ENCODE measurements around the gene TMEM59. TPM values are rescaled to one million over a fixed set of nuclear protein-coding genes. Genes with fewer than 3 reads are reported as not detected.

Gene TMEM59, protein sequence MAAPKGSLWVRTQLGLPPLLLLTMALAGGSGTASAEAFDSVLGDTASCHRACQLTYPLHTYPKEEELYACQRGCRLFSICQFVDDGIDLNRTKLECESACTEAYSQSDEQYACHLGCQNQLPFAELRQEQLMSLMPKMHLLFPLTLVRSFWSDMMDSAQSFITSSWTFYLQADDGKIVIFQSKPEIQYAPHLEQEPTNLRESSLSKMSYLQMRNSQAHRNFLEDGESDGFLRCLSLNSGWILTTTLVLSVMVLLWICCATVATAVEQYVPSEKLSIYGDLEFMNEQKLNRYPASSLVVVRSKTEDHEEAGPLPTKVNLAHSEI
- 336 and 476 TPM in 2 replicates for total RNA-seq

DNA sequence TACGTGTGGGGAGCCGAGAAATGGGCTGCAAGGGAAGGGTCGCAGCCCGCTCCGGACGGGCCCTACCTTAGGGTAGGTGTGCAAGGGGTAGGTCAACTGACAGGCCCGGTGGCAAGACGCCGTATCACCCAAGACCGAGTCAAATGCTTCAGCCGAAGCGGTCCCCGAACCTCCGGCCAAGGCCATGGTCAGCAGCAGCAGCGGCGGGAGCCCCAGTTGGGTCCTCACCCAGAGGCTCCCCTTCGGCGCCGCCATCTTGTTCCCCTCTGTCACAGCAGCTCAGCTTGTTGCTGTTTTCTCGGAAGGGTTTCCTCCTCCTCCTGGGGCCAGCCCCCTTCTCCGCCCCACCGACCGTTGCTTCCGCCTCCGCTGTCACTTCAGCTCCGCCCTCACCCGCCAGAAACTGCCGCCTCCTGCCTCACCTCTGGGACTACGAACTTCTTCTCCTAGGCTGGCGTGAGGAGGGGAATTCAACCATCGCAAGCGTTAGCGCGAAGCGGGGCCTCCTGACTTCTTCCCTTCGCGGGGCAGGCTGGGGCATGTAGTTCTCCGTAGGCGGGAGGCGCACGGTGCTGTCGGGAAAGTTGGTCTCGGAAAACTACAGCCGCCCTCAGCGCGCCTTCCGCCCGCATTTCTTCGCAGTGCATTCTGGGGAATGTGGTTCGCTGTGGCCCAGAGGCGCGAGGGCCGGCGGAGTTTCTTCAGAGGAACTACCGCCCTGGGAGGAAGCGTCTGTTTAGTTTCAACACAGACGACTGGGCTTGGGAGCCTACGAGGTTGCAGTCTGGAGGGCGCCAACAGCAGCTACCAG lies at the start of gene TMEM59, which contains the start of gene TCEANC2:
Gene TMEM59, minus strand, starts transcription at position 271 of the 811 bp plus-strand sequence. Its CDS starts 16 bp downstream, at position 255.
Gene TCEANC2, plus strand, starts transcription at position 675 of the 811 bp plus-strand sequence. CDS start 815 bp downstream, outside the sequence.

DNA sequence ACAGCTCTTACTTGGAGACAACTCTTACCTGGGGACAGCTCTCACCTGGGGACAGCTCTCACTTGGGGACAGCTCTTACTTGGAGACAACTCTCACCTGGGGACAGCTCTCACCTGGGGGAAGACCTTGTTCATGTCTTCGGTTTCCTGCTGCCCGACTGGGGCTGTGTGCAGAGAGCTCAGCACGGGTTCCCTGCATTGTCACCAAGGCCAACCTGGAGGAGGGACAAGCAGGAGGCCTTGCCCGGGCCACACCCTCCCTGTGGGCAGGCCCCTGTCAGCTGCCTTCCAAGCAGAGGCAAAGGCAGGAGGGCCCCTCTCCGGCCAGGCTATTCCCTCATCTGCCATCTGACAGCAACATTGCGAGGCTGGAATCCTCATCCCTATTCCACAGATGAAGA lies 35.0 kb downstream of the TMEM59 start, which contains the start of gene LDLRAD1:
Gene LDLRAD1, minus strand, starts transcription at position 208 of the 400 bp plus-strand sequence. Its CDS starts 74 bp downstream, at position 134.

Other genes with a start within 250 kb of the TMEM59 start
- gene NDC1, start 214.9 kb downstream of the TMEM59 start, total RNA-seq: 10.4 and 15.9 TPM in 2 replicates
- gene YIPF1, start 163.4 kb downstream of the TMEM59 start, total RNA-seq: 24.8 and 28.5 TPM in 2 replicates
- not detected in 2 replicates for gene DIO1, start 159.0 kb downstream of the TMEM59 start, total RNA-seq
- gene IFT25, start 107.5 kb downstream of the TMEM59 start, total RNA-seq: 25.8 and 26.3 TPM in 2 replicates
- 17.3 and 21.1 TPM in 2 replicates for gene LRRC42, start 106.9 kb downstream of the TMEM59 start, total RNA-seq
- not detected in 2 replicates for gene LDLRAD1, start 35.0 kb downstream of the TMEM59 start, total RNA-seq
- gene TCEANC2, start 404 bp upstream of the TMEM59 start, total RNA-seq: 3.2 and 3.7 TPM in 2 replicates
- gene CDCP2, start 99.8 kb upstream of the TMEM59 start, total RNA-seq: not detected in 2 replicates
- gene CYB5RL, start 146.8 kb upstream of the TMEM59 start, total RNA-seq: 5.8 and 6.2 TPM in 2 replicates
- gene MRPL37, start 147.0 kb upstream of the TMEM59 start, total RNA-seq: 44.1 and 49.5 TPM in 2 replicates

All from aortic smooth muscle cell (primary cell).